MM.1S (cell line): ENCODE data around the gene PLCB1.

Experiments
- EZH2 ChIP-seq: fragments of 300-600 bp; sonication (generic); optimal IDR thresholded peaks from 2 replicates; pipeline ENCODE3; 2017; ENCODE audit warnings: low read depth, mild to moderate bottlenecking, antibody characterized with exemption, low read length, mixed read lengths
- EZH2phosphoT487 ChIP-seq: fragments of 300-600 bp; sonication (generic); IDR thresholded peaks from 2 replicates; pipeline ENCODE4 v1.6.1; 2018; ENCODE audit warnings: antibody characterized with exemption, low read length
- TF ChIP-seq, protein P1 (sequence below): fragments of 300-600 bp; sonication (generic); IDR thresholded peaks from 2 replicates; pipeline ENCODE4 v1.5.1; 2016; ENCODE audit warnings: antibody characterized with exemption, low read length, mixed read lengths

DNA sequence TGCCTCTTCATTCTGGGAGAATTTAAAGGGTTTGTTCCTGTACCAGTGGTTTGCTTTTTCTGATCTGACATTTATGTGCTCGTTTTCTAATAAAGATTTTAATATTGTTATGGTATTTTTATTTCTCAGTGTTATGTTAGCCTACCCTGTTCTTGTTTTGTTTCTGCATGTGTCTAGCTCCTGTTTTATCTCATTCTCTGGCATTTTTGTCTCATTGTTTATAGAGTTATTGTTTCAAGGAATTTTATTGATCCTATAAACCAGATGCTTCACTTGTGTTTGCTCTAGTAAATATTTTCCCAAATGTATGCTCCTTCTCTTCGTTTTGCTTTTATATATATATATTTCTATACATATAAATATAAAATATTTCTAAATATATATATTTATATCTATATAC lies 152.8 kb downstream of the PLCB1 start:
- no peak for TF ChIP-seq EZH2phosphoT487
- TF ChIP-seq, protein P1, sequence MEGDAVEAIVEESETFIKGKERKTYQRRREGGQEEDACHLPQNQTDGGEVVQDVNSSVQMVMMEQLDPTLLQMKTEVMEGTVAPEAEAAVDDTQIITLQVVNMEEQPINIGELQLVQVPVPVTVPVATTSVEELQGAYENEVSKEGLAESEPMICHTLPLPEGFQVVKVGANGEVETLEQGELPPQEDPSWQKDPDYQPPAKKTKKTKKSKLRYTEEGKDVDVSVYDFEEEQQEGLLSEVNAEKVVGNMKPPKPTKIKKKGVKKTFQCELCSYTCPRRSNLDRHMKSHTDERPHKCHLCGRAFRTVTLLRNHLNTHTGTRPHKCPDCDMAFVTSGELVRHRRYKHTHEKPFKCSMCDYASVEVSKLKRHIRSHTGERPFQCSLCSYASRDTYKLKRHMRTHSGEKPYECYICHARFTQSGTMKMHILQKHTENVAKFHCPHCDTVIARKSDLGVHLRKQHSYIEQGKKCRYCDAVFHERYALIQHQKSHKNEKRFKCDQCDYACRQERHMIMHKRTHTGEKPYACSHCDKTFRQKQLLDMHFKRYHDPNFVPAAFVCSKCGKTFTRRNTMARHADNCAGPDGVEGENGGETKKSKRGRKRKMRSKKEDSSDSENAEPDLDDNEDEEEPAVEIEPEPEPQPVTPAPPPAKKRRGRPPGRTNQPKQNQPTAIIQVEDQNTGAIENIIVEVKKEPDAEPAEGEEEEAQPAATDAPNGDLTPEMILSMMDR = no peak
- no peak for TF ChIP-seq EZH2
